HEK293 (cell line): Measurements from ENCODE around the gene TXNIP.

Experiments used
- CTCF ChIA-PET: fragments of 350-600 bp; formaldehyde crosslinking; extraction: SDS; loops from one replicate; lab custom pipeline; 2021; ENCODE audit warnings: antibody characterized with exemption; lab: Yijun Ruan, JAX
- POLR2A ChIA-PET: fragments of 300-600 bp; formaldehyde crosslinking; extraction: SDS; loops from one replicate; lab custom pipeline; 2020; ENCODE audit warnings: antibody characterized with exemption, inconsistent platforms; lab: Yijun Ruan, JAX
- H3K27ac ChIP-seq: fragments of 200-500 bp; sonication (Bioruptor generic); 2 replicates; pipeline ENCODE4 v1.5.1; 2014; ENCODE audit warnings: low read depth, low read length, control low read depth, inconsistent platforms; ENCODE audit errors: extremely low read depth
- H3K36me3 ChIP-seq, 2 experiments: fragments of 200-500 bp in 1 of 2; sonication (Bioruptor generic) in 1 of 2; 1 replicate in 1 of 2; 2 replicates in 1 of 2; pipeline ENCODE4 v1.5.1; 2014 to 2017; ENCODE audit warnings: inconsistent platforms in 2 of 2, low read length in 2 of 2; ENCODE audit not compliant: control insufficient read depth in 2 of 2, insufficient read depth in 1 of 2
- H3K4me1 ChIP-seq: fragments of 200-500 bp; sonication (Bioruptor generic); 2 replicates; pipeline ENCODE4 v1.5.1; 2014; ENCODE audit warnings: mild to moderate bottlenecking, low read length, inconsistent platforms; ENCODE audit not compliant: control insufficient read depth, insufficient read depth
- H3K4me3 ChIP-seq: 2 replicates; pipeline ENCODE4 v1.5.1; 2011; ENCODE audit warnings: low read depth, mild to moderate bottlenecking, control low read depth, low read length, moderate library complexity
- H3K9me3 ChIP-seq: fragments of 200-500 bp; sonication (Bioruptor generic); 2 replicates; pipeline ENCODE4 v1.5.1; 2014; ENCODE audit warnings: low read depth, low read length, inconsistent platforms; ENCODE audit not compliant: control insufficient read depth, insufficient read depth
- GLIS1 ChIP-seq: fragments of 450-650 bp; formaldehyde crosslinking; IDR thresholded peaks from 2 replicates; pipeline ENCODE4 v1.5.1; 2016; ENCODE audit warnings: missing biosample characterization, missing genetic modification characterization
- KLF1 ChIP-seq: fragments of 450-650 bp; formaldehyde crosslinking; IDR thresholded peaks from 2 replicates; pipeline ENCODE4 v1.5.1; 2016; ENCODE audit warnings: missing biosample characterization, missing genetic modification characterization
- KLF8 ChIP-seq: fragments of 450-650 bp; formaldehyde crosslinking; IDR thresholded peaks from 2 replicates; pipeline ENCODE4 v1.5.1; 2016; ENCODE audit warnings: missing biosample characterization, missing genetic modification characterization
- SP7 ChIP-seq: fragments of 450-650 bp; formaldehyde crosslinking; IDR thresholded peaks from 2 replicates; pipeline ENCODE4 v1.5.1; 2016; ENCODE audit warnings: missing biosample characterization, missing genetic modification characterization
- ZBTB17 ChIP-seq: fragments of 450-650 bp; formaldehyde crosslinking; IDR thresholded peaks from 2 replicates; pipeline ENCODE4 v1.5.1; 2016; ENCODE audit warnings: missing biosample characterization, missing genetic modification characterization
- ZBTB8A ChIP-seq: fragments of 450-650 bp; formaldehyde crosslinking; IDR thresholded peaks from 2 replicates; pipeline ENCODE4 v1.5.1; 2016; ENCODE audit warnings: missing biosample characterization, missing genetic modification characterization
- ZNF138 ChIP-seq: fragments of 450-650 bp; formaldehyde crosslinking; IDR thresholded peaks from 2 replicates; pipeline ENCODE4 v1.5.1; 2016; ENCODE audit warnings: missing biosample characterization, missing genetic modification characterization, borderline replicate concordance
- ZNF2 ChIP-seq: fragments of 450-650 bp; formaldehyde crosslinking; IDR thresholded peaks from 2 replicates; pipeline ENCODE4 v1.5.1; 2016; ENCODE audit warnings: missing biosample characterization, missing genetic modification characterization
- ZNF223 ChIP-seq: fragments of 450-650 bp; formaldehyde crosslinking; IDR thresholded peaks from 2 replicates; pipeline ENCODE4 v1.5.1; 2016; ENCODE audit warnings: missing biosample characterization, missing genetic modification characterization
- ZNF585B ChIP-seq: fragments of 450-650 bp; formaldehyde crosslinking; IDR thresholded peaks from 2 replicates; pipeline ENCODE4 v1.5.1; 2016; ENCODE audit warnings: missing biosample characterization, missing genetic modification characterization
- ZNF600 ChIP-seq: fragments of 450-650 bp; formaldehyde crosslinking; IDR thresholded peaks from 2 replicates; pipeline ENCODE4 v1.5.1; 2016; ENCODE audit warnings: missing biosample characterization, missing genetic modification characterization
- ZNF660 ChIP-seq: fragments of 450-650 bp; IDR thresholded peaks from 2 replicates; pipeline ENCODE4 v1.5.1; 2018; ENCODE audit warnings: missing biosample characterization, mild to moderate bottlenecking, missing genetic modification characterization
- ZNF664 ChIP-seq: fragments of 450-650 bp; formaldehyde crosslinking; IDR thresholded peaks from 2 replicates; pipeline ENCODE4 v1.5.1; 2016; ENCODE audit warnings: missing biosample characterization, missing genetic modification characterization
- TF ChIP-seq, protein P1 (sequence below): fragments of 450-650 bp; formaldehyde crosslinking; IDR thresholded peaks from 2 replicates; pipeline ENCODE4 v1.5.1; 2016; ENCODE audit warnings: missing biosample characterization, missing genetic modification characterization
- TF ChIP-seq, protein P2 (sequence below): fragments of 450-650 bp; formaldehyde crosslinking; IDR thresholded peaks from 2 replicates; pipeline ENCODE4 v1.5.1; 2017; ENCODE audit warnings: missing biosample characterization, missing genetic modification characterization
- TF ChIP-seq, protein P3 (sequence below): fragments of 450-650 bp; formaldehyde crosslinking; IDR thresholded peaks from 2 replicates; pipeline ENCODE4 v1.5.1; 2017; ENCODE audit warnings: missing biosample characterization, mild to moderate bottlenecking, missing genetic modification characterization, moderate library complexity
- TF ChIP-seq, protein P4 (sequence below): fragments of 450-650 bp; IDR thresholded peaks from 2 replicates; pipeline ENCODE4 v1.5.1; 2018; ENCODE audit warnings: missing biosample characterization, mild to moderate bottlenecking, missing genetic modification characterization
- TF ChIP-seq, protein P5 (sequence below): sonication (generic); formaldehyde crosslinking; IDR thresholded peaks from 2 replicates; pipeline ENCODE4 v1.8.1; 2022; ENCODE audit warnings: mild to moderate bottlenecking, moderate library complexity, missing genetic modification reagents
- TF ChIP-seq, protein P6 (sequence below): fragments of 450-650 bp; formaldehyde crosslinking; IDR thresholded peaks from 2 replicates; pipeline ENCODE4 v1.5.1; 2016; ENCODE audit warnings: missing biosample characterization, missing genetic modification characterization
- TF ChIP-seq, protein P7 (sequence below): fragments of 450-650 bp; formaldehyde crosslinking; IDR thresholded peaks from 2 replicates; pipeline ENCODE4 v1.5.1; 2016; ENCODE audit warnings: missing biosample characterization, missing genetic modification characterization

The TXNIP gene

DNA sequence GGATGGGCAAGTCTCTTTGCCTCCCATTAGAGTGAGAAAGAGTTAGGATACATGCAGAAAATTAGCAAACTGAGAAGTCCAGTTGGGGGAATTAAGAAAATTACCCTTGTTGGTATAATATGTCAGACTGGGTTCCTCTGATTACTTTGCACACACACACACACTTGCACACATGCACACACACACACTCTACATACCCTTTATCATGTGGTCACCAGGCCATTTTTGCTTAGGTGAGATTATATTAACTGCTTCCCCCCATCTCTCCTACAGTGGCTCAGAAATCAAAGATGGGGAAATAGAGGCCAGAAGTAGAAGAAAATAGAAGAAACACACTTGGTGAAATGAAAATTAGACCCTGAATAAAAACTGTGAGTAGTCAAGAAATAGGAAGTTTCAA, 37.6 kb downstream of the TXNIP start:
- H3K27ac ChIP-seq: no peak overlapping the region
- ChIA-PET POLR2A (interaction anchor here (1.0 to 2.6 kb wide), 10 partner anchors 8 to 109 kb away, joined by 3 to 51 read pairs (median 4); partner anchors contain the start of genes PEX11B and RBM8A), CTCF (interaction anchor here (0.5 to 3.6 kb wide), 10 partner anchors 18 to 109 kb away, joined by 3 to 15 read pairs (median 4); partner anchors contain the start of gene RBM8A)
- no peaks in the 10 kb centered on the region for H3K9me3 ChIP-seq
- TF ChIP-seq ZNF664 (tag by site-specific recombination): peak; percentile 91
- TF ChIP-seq, protein P1, sequence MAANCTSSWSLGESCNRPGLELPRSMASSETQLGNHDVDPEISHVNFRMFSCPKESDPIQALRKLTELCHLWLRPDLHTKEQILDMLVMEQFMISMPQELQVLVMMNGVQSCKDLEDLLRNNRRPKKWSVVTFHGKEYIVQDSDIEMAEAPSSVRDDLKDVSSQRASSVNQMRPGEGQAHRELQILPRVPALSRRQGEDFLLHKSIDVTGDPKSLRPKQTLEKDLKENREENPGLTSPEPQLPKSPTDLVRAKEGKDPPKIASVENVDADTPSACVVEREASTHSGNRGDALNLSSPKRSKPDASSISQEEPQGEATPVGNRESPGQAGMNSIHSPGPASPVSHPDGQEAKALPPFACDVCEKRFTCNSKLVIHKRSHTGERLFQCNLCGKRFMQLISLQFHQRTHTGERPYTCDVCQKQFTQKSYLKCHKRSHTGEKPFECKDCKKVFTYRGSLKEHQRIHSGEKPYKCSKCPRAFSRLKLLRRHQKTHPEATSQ: no peak
- TF ChIP-seq, protein P2, sequence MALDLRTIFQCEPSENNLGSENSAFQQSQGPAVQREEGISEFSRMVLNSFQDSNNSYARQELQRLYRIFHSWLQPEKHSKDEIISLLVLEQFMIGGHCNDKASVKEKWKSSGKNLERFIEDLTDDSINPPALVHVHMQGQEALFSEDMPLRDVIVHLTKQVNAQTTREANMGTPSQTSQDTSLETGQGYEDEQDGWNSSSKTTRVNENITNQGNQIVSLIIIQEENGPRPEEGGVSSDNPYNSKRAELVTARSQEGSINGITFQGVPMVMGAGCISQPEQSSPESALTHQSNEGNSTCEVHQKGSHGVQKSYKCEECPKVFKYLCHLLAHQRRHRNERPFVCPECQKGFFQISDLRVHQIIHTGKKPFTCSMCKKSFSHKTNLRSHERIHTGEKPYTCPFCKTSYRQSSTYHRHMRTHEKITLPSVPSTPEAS (tag by site-specific recombination): peak; percentile 70; the same call in 1 of the 2 replicates
- TF ChIP-seq, all 188 proteins: peak for 2
- Histone ChIP-seq H3K36me3 (no peaks in the 10 kb centered on the region), H3K4me3 (no peak overlapping the region), H3K4me1 (peaks cover 10% of the 10 kb centered on the region)

DNA sequence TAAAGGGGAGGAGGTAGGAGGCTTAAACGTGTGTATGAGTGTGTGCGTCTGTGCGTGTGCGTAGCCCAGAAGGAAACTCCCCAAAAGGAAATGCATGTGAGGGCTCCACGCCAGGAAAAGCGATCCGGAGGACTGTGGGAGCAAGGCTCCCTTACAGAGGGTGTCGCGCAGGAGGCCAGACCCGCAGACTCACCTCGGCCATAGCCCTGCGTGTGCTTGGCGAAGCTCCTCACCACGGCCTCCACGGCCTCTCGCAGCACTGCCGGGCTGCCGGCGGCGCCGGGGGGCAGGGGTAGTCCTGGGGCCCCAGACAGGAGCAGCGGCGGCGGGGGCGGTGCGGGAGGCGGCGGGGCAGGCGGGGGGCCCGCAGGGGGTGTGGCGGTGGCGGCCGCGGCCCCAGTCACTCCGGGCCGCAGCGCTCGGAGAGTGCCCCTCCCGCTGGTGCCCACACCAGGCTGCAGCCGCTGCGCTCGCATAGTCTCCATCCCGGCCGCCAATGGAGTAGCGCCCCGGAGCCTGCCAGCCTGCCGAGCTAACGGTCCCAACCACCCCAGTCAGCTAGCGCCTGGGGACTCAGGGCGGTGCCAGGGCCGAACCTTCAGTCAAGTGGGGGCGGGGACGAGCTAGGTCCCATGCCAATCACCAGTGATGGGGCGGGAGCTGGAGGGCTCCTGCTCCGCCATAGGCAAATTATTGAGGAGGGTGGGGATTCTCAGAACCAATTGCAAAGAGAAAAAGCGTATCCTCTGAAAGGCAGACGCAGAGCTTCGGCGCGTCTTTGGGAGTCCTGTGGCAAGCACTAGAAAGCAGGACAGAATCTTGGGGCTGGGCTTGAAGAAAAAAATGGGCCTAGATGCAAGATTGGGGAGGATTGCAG, 38.7 kb downstream of the TXNIP start, which contains the start of gene LIX1L:
LIX1L (minus strand) TSS at position 575 of the 877 bp plus-strand sequence; CDS start at position 485, 90 bp downstream.
- ChIA-PET CTCF (interaction anchor here (0.7 to 3.6 kb wide), 11 partner anchors 19 to 112 kb away, joined by 3 to 15 read pairs (median 3); partner anchors contain the start of genes NUDT17 and RBM8A), POLR2A (interaction anchor here (0.6 to 2.6 kb wide), 17 partner anchors 9 to 108 kb away, joined by 3 to 51 read pairs (median 4); partner anchors contain the start of genes PEX11B, PIAS3 and RBM8A)
- Histone ChIP-seq H3K4me1 (peaks cover 10% of the 10 kb centered on the region), H3K9me3 (no peaks in the 10 kb centered on the region), H3K4me3 (peak within 1 kb of the TSS; percentile 81), H3K27ac (peak within 1 kb of the TSS; percentile 49; the same call in 1 of the 2 replicates), H3K36me3 (no peaks in the 10 kb centered on the region)
- TF ChIP-seq ZBTB17 (tag by site-specific recombination): peak; percentile 50; the same call in 1 of the 2 replicates
- TF ChIP-seq, protein P3, sequence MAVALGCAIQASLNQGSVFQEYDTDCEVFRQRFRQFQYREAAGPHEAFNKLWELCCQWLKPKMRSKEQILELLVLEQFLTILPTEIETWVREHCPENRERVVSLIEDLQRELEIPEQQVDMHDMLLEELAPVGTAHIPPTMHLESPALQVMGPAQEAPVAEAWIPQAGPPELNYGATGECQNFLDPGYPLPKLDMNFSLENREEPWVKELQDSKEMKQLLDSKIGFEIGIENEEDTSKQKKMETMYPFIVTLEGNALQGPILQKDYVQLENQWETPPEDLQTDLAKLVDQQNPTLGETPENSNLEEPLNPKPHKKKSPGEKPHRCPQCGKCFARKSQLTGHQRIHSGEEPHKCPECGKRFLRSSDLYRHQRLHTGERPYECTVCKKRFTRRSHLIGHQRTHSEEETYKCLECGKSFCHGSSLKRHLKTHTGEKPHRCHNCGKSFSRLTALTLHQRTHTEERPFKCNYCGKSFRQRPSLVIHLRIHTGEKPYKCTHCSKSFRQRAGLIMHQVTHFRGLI (tag by site-specific recombination): 0 out of 2 replicates have a peak, but pooled peaks have one; percentile 9
- TF ChIP-seq, protein P4, sequence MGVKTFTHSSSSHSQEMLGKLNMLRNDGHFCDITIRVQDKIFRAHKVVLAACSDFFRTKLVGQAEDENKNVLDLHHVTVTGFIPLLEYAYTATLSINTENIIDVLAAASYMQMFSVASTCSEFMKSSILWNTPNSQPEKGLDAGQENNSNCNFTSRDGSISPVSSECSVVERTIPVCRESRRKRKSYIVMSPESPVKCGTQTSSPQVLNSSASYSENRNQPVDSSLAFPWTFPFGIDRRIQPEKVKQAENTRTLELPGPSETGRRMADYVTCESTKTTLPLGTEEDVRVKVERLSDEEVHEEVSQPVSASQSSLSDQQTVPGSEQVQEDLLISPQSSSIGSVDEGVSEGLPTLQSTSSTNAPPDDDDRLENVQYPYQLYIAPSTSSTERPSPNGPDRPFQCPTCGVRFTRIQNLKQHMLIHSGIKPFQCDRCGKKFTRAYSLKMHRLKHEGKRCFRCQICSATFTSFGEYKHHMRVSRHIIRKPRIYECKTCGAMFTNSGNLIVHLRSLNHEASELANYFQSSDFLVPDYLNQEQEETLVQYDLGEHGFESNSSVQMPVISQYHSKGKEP (tag by site-specific recombination): peak; percentile 5; the same call in 1 of the 2 replicates
- TF ChIP-seq, protein P5, sequence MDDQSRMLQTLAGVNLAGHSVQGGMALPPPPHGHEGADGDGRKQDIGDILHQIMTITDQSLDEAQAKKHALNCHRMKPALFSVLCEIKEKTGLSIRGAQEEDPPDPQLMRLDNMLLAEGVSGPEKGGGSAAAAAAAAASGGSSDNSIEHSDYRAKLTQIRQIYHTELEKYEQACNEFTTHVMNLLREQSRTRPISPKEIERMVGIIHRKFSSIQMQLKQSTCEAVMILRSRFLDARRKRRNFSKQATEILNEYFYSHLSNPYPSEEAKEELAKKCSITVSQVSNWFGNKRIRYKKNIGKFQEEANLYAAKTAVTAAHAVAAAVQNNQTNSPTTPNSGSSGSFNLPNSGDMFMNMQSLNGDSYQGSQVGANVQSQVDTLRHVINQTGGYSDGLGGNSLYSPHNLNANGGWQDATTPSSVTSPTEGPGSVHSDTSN (CRISPR knock-in tag): peak; percentile 96; the same call in 1 of the 2 replicates
- TF ChIP-seq, protein P2 (tag by site-specific recombination): peak; percentile 74; the same call in 1 of the 2 replicates
- TF ChIP-seq SP7: peak; percentile 40; the same call in 1 of the 2 replicates
- TF ChIP-seq KLF8 (tag by site-specific recombination): peak; percentile 79
- TF ChIP-seq GLIS1 (tag by site-specific recombination): peak; percentile 75
- no peak; the same call in 1 of the 2 replicates for TF ChIP-seq ZNF2 (tag by site-specific recombination)
- 0 out of 2 replicates have a peak, but pooled peaks have one; percentile 54 for TF ChIP-seq ZBTB8A
- peak; percentile 74; the same call in 1 of the 2 replicates for TF ChIP-seq KLF1 (tag by site-specific recombination)
- TF ChIP-seq ZNF138 (tag by site-specific recombination): no peak
- TF ChIP-seq, protein P6, sequence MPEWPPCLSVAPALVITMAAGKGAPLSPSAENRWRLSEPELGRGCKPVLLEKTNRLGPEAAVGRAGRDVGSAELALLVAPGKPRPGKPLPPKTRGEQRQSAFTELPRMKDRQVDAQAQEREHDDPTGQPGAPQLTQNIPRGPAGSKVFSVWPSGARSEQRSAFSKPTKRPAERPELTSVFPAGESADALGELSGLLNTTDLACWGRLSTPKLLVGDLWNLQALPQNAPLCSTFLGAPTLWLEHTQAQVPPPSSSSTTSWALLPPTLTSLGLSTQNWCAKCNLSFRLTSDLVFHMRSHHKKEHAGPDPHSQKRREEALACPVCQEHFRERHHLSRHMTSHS (tag by site-specific recombination): no peak
- TF ChIP-seq ZNF600 (tag by site-specific recombination): peak; percentile 88; the same call in 1 of the 2 replicates
- TF ChIP-seq, protein P7, sequence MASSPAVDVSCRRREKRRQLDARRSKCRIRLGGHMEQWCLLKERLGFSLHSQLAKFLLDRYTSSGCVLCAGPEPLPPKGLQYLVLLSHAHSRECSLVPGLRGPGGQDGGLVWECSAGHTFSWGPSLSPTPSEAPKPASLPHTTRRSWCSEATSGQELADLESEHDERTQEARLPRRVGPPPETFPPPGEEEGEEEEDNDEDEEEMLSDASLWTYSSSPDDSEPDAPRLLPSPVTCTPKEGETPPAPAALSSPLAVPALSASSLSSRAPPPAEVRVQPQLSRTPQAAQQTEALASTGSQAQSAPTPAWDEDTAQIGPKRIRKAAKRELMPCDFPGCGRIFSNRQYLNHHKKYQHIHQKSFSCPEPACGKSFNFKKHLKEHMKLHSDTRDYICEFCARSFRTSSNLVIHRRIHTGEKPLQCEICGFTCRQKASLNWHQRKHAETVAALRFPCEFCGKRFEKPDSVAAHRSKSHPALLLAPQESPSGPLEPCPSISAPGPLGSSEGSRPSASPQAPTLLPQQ (tag by site-specific recombination): 0 out of 2 replicates have a peak, but pooled peaks have one; percentile 52
- no peak for TF ChIP-seq ZNF223 (tag by site-specific recombination)
- 0 out of 2 replicates have a peak, but pooled peaks have one; percentile 62 for TF ChIP-seq ZNF660 (tag by site-specific recombination)
- TF ChIP-seq ZNF585B (tag by site-specific recombination): peak; percentile 39
